ENCODE measurements around the gene CTBP1.

CTBP1 gene

DNA sequence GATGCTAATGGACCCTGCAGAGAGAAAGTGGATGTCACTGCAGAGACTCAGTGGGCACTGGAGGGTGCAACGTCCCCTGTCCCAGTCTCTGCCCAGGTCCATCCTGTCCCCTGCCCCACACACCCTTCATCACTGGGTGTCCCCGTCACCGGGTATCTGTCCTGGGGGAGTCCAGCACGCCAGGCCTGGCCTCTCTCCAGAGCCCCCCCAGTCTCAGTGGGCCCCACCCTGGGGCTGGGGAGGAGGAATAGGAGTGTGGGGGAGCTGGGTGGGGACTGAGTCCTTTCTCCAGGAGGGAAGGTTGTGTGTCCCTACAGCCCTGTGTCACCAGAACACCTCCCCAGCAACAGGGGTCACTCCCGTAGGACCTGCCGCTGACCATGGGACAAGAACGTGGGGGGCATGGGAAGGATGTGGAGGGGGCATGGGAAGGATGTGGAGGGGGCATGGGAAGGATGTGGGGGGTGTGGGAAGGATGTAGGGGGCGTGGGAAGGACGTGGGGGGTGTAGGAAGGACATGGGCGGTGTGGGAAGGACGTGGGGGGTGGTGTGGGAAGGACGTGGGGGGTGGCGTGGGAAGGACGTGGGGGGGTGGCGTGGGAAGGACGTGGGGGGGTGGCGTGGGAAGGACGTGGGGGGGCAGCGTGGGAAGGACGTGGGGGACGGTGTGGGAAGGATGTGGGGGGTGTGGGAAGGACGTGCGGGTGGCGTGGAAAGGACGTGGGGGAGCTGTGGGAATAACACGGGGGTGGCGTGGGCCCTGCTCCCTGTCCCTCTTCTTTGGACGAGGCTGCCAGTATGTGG lies 55.5 kb downstream of the CTBP1 start:
- DNase-seq: no peak

DNA sequence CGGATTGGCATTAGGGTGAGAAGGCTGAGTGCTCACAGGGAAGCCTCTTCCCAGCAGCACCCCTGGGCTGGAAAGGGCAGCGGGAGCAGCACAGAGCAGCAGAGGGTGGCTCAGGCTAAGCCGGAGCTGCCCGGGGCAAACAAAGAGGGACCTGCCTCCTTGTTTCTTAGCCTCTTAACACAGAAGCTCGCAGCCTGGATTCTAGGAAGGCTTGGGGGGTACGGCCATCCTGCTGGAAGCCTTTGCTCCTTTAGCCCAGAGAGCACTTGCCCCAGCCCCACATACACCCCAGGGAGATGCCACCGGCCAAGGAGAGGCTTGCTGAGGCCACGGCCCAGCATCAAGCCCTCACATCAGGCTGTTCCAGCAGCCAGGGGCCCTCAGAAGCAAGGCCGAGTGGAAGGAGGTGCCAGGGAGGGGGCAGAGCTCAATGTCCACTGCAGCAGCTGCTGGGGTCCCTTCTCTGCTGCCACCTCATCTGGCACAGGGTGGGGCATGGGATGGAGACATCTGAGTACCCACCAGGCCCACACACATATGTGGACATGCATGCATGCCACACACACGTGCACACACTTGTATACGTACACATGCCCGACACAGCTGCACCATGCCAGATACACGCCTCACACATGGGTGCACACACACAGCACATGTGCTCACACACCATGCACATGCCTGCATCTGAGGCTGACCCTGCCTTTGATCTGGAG lies 56.3 kb downstream of the CTBP1 start:
- no peak for DNase-seq

DNA sequence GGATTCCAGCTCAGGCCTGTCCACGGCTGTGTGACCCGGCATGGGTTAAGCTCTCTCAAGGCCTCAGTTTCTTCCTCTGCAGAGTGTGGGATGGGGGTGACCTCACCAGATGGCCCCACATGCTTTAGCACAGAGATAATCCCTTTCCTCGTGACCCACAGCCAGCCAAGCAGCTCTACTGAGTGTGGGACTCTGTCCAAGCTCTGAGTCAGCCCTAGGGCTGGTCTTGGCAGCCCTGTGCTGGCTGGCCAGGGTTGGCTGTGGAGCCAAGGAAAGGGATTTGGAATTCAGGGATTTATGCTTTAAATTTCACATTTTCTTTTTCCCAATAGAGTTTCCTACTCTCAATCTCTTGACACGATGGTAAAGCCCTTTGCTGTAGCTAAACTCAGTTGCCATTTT lies 56.8 kb downstream of the CTBP1 start:
- no peak for DNase-seq

DNA sequence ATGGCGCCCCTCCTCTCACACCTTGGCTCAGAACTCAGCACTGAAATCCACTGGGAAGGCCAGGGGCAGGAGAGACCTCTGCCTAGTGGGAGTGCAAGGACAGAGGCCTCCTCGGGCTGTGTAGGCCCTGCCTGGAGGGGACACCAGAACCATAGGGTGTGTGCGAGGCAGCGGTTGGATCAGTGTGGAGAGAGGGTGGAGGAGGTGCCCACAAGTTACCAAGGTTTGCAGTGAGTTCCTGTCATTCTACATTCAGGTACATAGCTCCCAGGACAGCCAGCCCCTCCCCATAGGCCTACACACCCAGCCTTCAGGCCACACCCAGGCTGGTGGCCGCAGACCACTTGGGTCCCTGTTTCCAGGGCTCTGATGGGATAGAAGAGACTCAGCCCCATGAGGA lies 57.3 kb downstream of the CTBP1 start:
- no peak for DNase-seq

DNA sequence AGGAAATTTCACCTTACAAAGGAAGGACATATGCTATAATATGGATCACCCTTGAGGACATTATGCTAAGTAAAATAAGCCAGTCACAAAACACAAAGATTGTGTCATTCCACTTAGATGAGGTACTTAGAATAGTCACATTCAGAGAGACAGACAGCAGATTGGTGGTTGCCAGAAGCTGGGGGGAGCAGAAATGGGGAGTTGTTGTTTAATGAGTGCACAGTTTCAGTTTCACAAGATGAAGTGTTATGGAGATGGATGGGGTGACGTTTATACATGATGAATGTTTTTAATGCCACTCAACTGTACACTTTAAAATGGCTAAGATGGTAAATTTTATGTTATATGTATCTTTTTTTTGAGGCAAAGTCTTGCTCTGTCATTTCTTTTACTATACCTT lies 61.7 kb downstream of the CTBP1 start:
- DNase-seq: peak; percentile 61

DNA sequence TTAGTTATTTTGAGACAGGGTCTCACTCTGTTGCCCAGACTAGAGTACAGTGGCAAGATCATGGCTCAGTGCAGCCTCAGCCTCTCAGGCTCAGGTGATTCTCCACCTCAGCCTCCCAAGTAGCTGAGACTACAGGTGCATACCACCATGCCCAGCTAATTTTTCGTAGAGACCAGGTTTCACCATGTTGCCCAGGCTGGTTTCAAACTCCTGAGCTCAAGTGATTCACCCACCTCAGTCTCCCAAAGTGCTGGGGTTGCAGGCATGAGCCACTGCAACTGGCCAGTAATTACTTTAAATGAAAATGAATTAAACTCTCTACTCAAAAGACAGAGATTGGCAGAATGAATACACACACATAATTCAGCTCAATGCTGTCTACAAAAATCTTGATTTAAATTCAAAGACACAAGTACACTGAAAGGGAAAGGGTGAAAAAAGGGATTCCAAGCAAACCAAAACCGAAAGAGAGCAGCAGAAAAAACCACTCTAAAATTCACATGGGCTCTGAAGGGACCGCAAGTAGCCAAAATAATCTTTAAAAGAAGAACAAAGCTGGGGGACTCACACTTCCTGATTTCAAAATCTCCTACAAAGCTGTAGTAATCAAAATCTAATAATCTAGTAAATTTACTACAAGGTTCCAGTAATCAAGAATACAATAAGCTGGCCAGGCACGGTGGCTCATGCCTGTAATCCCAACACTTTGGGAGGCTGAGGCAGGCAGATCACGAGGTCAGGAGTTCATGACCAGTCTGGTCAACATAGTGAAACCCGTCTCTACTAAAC lies 64.8 kb downstream of the CTBP1 start:
- DNase-seq: no peak

- no peak for DNase-seq
Observed at GRCh38 chr4:1182313-1182712, 66.6 kb downstream of the CTBP1 start.

- DNase-seq: no peak
Observed at GRCh38 chr4:1180663-1181062, 68.3 kb downstream of the CTBP1 start.

GRCh38 chr4:1179976-1180375 lies 69.0 kb downstream of the CTBP1 start:
- DNase-seq: no peak

DNA sequence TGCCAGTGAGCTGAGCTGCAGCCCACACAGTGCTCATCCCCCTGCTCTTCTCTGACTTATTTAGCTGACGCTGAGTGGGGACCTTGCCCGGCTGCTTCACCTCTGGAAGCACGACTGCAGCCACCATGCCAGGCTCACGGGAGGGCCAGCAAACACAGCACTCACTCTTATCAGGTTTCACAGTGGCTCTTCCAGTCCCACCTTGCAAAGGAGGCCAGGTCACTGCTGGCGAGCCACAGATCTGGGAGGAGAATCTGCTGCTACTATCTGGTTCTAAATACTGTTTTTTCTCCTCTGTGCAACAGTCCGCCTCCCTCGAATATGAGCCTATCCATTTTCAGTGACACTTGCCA lies 69.9 kb downstream of the CTBP1 start:
- DNase-seq: no peak

DNA sequence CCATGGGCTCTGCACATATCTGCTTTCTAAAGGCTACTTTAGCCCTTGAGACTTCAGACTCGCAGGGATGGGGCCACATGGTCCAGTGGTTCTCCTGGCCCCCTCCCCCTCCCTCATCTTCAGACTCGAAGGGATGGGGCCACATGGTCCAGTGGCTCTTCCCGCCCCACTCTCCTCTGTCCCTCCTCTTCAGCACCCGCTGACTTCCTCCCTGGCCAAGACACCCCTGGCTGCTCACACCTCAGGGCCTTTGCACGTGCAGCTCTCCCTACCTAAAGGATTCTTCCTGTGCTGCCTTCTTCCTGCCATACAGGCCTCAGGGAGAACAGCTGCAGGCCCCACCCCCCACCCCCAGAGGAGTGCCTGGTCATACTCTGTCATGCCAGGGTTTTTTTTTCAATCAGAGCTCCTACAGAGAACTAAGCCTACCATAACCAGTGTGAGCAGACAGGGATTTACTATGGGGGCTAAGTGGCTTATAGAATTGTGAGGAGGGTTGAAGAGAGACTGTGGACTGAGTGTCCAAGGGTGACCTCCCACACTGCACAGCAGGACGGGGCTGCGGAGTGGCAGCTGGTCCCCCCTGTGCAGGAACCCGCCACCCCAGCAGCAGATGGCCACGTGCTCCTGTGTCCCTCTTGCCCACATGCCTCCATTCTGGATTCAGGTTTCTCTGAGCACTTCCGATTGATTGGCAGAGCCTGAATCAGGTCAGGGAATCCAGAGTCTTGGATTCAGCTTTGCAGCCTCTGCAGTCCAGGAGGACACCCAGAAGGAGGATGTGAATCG lies 70.4 kb downstream of the CTBP1 start:
- no peak for DNase-seq

DNA sequence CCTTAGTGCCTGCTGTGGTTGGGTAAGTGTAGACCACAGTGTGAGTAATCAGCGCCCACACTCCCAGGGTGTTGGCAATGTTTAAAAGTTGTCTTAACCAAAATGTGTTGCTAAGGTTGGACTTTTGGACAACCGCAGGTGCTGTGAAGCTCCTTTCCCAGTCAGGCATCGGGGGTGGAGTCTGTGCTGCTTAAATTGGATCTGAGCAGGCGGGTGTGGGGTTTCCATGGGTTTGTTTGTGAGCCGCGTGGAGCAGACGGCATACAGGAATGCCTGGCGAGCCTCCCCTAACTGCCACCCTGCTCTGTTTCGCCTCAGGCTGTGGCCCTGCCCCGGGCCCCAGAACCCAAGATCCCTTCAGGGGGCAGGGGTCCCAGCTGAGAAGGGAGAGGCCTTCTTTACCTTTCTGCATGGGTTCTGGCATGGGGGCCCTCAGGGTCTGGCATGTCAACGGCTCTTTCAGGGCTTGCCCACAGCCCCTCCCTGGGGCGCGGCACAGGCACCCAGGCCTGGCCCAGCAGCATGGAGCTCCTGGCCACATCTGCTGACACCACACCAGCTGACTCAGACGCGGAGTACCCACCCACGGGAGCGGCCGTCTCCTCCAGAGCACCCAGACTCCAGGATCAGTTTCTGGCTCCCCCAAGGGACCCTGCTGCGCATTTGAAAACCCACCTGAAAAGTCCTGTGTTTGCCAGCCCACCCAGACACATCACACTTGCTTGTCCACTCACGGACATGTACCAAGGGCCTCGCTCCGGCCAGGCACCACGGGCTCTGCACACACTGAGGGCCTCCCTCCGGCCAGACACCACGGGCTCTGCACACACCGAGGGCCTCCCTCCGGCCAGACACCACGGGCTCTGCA lies 71.4 kb downstream of the CTBP1 start:
- DNase-seq: no peak

DNA sequence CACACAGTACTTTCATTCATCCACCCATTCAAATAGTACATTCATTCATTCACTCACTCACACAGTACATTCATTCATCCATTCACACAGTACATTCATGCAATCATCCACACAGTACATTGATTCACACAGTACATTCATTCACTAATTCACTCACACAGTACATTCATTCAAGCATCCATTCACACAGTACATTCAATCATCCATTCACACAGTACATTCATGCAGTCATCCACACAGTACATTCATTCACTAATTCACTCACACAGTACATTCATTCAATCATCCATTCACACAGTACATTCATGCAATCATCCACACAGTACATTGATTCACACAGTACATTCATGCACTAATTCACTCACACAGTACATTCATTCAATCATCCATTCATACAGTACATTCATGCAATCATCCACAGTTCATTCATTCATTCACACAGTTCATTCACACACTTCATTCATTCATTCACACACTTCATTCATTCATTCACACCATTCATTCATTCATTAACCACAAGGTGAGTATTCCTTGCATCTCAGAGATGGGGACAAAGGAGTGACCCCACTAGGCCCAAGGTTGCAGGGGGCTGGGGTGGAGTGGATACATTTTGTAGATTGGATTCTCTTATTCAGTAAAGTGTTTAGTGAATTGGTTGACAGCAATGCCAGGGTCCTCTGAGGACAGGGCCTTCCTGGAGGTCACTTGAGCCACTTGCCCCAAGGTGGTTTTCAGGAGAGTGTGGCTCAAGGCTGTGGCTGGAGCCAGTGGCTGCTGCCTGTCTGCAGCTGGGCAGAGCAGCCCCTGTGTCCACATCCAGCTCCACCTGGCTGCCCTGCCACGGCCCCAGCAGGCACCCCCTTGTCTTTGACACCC lies 72.3 kb downstream of the CTBP1 start:
- DNase-seq: no peak

GRCh38 chr4:1175635-1176229 lies 73.2 kb downstream of the CTBP1 start:
- no peak for DNase-seq

DNA sequence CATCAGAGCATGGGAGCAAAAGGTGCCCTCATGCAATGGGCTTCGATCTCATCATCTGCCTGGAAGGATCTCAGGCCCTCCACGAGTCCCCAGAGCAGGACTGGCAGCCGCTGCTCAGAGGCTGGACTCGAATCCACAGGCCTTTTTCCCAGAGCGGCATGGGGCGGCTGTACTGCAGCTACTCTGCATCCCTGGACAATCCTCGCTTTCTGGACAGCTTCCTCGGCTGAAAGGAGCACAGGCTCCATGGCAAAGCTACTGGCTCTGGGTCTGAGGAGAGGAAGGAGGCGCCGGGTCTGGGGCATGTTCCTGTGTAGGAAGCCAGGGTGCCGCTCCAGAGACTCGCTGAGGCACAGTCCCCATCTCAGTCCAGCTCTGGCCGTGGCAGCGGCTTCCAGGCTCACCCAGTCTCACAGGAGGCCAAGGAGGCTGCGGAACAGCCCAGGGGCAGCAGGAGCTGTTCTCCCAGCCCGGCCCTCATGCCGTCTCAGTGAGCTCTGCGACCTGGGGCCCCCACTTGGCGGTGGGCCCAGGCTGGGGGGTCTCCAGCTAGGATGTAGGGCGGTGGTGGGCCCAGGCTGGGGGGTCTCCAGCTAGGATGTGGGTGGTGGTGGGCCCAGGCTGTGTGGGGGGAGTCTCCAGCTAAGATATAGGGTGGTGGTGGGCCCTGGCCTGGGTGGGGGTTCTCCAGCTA lies 73.8 kb downstream of the CTBP1 start:
- DNase-seq: no peak

- no peak for DNase-seq
Observed at GRCh38 chr4:1172971-1173757, 75.8 kb downstream of the CTBP1 start.

DNA sequence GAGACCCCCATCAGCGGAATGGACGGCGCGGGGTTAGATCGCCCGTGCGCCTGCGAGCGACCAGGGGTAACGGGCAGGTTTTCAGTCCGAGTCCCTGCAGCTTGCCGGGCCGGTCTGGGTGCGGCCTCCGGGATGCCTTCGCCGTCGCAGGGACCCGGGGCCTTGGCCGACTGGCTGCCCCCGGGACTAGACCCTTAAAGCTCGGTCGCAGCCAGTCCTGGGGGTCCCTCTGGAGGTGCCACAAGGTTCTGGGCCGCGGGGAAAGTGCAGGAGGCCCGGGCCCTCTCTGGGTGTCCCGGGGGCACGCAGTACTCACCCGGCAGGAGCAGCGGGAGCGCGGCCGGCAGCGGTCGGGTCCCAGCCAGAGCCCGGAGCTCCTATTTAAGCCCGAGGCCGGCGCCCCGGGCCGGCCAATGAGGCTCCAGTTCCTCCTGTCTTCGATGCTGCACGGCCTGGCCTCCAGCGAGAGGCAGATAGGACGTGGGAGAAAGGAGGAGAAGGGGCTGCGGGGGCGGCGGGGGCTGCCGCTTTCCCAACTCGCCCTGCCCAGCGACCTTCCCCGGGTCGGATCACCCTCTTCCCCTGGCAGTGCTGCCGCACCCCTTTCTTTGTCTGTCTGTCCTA lies 76.6 kb downstream of the CTBP1 start, which contains the start of gene SPON2:
Gene SPON2 (minus strand): TSS at position 356 of the 624 bp plus-strand sequence.
- DNase-seq: no peak
